Suppressor macrophage (primary cell): ENCODE results near the gene AKR7A2.
A peak's percentile ranks its signal among the peaks of the same experiment; 100 is the strongest.
"Not testable (repeated sequence)": the region's sequence is repeated elsewhere in the genome, so short reads cannot be mapped to it uniquely, and the experiment has no call there.

Experiments used
- DNase-seq, 4 experiments: peaks; one replicate each; pipeline ENCODE4 v3.0.0-alpha.2; 2020 to 2022

The AKR7A2 gene

GRCh38 chr1:19324665-19324990, 12.7 kb upstream of the AKR7A2 start:
- DNase-seq = peak in 1 of 4 experiments; percentile 1

- peak in 1 of 4 experiments; percentile 1 for DNase-seq
Observed at GRCh38 chr1:19323987-19324664, 12.2 kb upstream of the AKR7A2 start.

- peak in 3 of 4 experiments; percentile 58 to 61 (median 58) for DNase-seq
Observed at GRCh38 chr1:19322481-19322880, 10.5 kb upstream of the AKR7A2 start.

- no peak for DNase-seq
Observed at GRCh38 chr1:19321071-19321470, 9.1 kb upstream of the AKR7A2 start.

GRCh38 chr1:19319196-19319595, 7.3 kb upstream of the AKR7A2 start:
- no peak for DNase-seq

GRCh38 chr1:19317126-19317910, 5.4 kb upstream of the AKR7A2 start:
- peak in 1 of 4 experiments; percentile 49 for DNase-seq

GRCh38 chr1:19315378-19316198, 3.6 kb upstream of the AKR7A2 start:
- DNase-seq = peak; percentile 65 to 82 (median 76)

GRCh38 chr1:19313961-19314882, 2.3 kb upstream of the AKR7A2 start:
- no peak for DNase-seq

- DNase-seq = no peak
Observed at GRCh38 chr1:19313636-19313959, 1.7 kb upstream of the AKR7A2 start.

- DNase-seq = no peak
Observed at GRCh38 chr1:19312782-19313635, 1.1 kb upstream of the AKR7A2 start.

- DNase-seq = no peak
Observed at GRCh38 chr1:19311503-19311930, 427 bp downstream of the AKR7A2 start.

- DNase-seq = no peak
Observed at GRCh38 chr1:19310720-19311502, 1.0 kb downstream of the AKR7A2 start.

GRCh38 chr1:19310061-19310460, 1.9 kb downstream of the AKR7A2 start:
- no peak for DNase-seq

GRCh38 chr1:19309123-19309813, 2.7 kb downstream of the AKR7A2 start:
- peak in 1 of 4 experiments; percentile 34 for DNase-seq

GRCh38 chr1:19308509-19308907, 3.4 kb downstream of the AKR7A2 start:
- no peak for DNase-seq

- DNase-seq = no peak
Observed at GRCh38 chr1:19307794-19308508, 4.0 kb downstream of the AKR7A2 start.

- DNase-seq = no peak
Observed at GRCh38 chr1:19306941-19307340, 5.0 kb downstream of the AKR7A2 start.

- no peak for DNase-seq
Observed at GRCh38 chr1:19305880-19306279, 6.1 kb downstream of the AKR7A2 start.

- DNase-seq = not testable (repeated sequence)
Observed at GRCh38 chr1:19304081-19304480, 7.9 kb downstream of the AKR7A2 start.
